Stimulated activated CD4-positive, alpha-beta T cell treated with anti-CD3 and anti-CD28 coated beads, Interleukin-4, amount 100 ng/mL, for 4 hours (primary cell): Measurements from ENCODE around the gene KCNJ14.

Experiments used
- DNase-seq, 2 experiments: peaks; one replicate each; pipeline ENCODE4 v3.0.0-alpha.2; 2020

The KCNJ14 gene

GRCh38 chr19:48509467-48510194, 54.3 kb downstream of the KCNJ14 start:
- DNase-seq = no peak

GRCh38 chr19:48510421-48511268, 55.3 kb downstream of the KCNJ14 start:
- peak; percentile 66 to 71 for DNase-seq

- DNase-seq = no peak
Measured at GRCh38 chr19:48511321-48511731, 56.0 kb downstream of the KCNJ14 start.

GRCh38 chr19:48511800-48512503, 56.6 kb downstream of the KCNJ14 start, which contains the start of gene LMTK3:
LMTK3 (minus strand) TSS chr19:48511835; CDS start chr19:48511576, 259 bp downstream.
- DNase-seq = peak; percentile 64 to 81

- no peak for DNase-seq
Measured at GRCh38 chr19:48512504-48513288, 57.3 kb downstream of the KCNJ14 start.

- peak; percentile 66 to 76 for DNase-seq
Measured at GRCh38 chr19:48513289-48514122, 58.1 kb downstream of the KCNJ14 start.

- no peak for DNase-seq
Measured at GRCh38 chr19:48514123-48514458, 58.7 kb downstream of the KCNJ14 start.

GRCh38 chr19:48516536-48516935, 61.2 kb downstream of the KCNJ14 start:
- no peak for DNase-seq
